ENCODE measurements around the gene RAB4A. TPM values are rescaled to one million over a fixed set of nuclear protein-coding genes. Genes with fewer than 3 reads are reported as not detected.

Gene RAB4A
- total and polyA plus RNA-seq, 2 of the 8 experiments (the other 6 are each of a cell fraction or from before 2014, with no cell fraction given) = 13.3 to 68.8 TPM

- no peak overlapping the region for H3K56ac ChIP-seq (replicated peaks; ENCODE audit: insufficient read length, low read depth, low read length)
- ChIA-PET CTCF (ENCODE audit: partially characterized antibody) (interaction anchor here (1.2 kb wide), 1 partner anchor 199 kb away, joined by 3 read pairs; no protein-coding TSS in a partner anchor), POLR2A (ENCODE audit: partially characterized antibody) (interaction anchor here (0.6 kb wide), 1 partner anchor 322 kb away, joined by 4 read pairs; no protein-coding TSS in a partner anchor)
- no peak overlapping the region for H2BK5ac ChIP-seq (ENCODE audit: low read depth, low read length)
- H4K20me1 ChIP-seq (replicated peaks in 1 of 2; ENCODE audit: control insufficient read depth in 1 of 2, insufficient read depth in 2 of 2, low read length in 2 of 2) = peaks cover 8 to 10% of the 10 kb centered on the region in 2 experiments
- H3K4me2 ChIP-seq (ENCODE audit: insufficient read depth in 1 of 2, low read depth in 2 of 2, low read length in 2 of 2) = no peak overlapping the region
- H2AK5ac ChIP-seq (ENCODE audit: low read depth, low read length) = no peak overlapping the region
- no peak overlapping the region for H4K91ac ChIP-seq (replicated peaks; ENCODE audit: insufficient read length, low read length)
- H3K14ac ChIP-seq (ENCODE audit: insufficient read length) = no peak overlapping the region
- no peak overlapping the region for H3K23ac ChIP-seq (ENCODE audit: insufficient read length)
- no peak overlapping the region for H2AFZ ChIP-seq (ENCODE audit: low read length)
- H4K8ac ChIP-seq (ENCODE audit: extremely low read depth, insufficient read depth, low read length) = no peak overlapping the region
- no peak overlapping the region for H3K4me3 ChIP-seq (ENCODE audit: extremely low read depth in 1 of 4, insufficient read depth in 2 of 4, low read depth in 3 of 4, low read length in 4 of 4)
- no peaks in the 10 kb centered on the region for H3K27me3 ChIP-seq (replicated peaks in 1 of 4; ENCODE audit: control insufficient read depth in 3 of 4, extremely low read depth in 1 of 4, insufficient read depth in 3 of 4, low read length in 3 of 4)
- no peaks in the 10 kb centered on the region for H3K36me3 ChIP-seq (ENCODE audit: control insufficient read depth in 2 of 4, insufficient read depth in 4 of 4, low read length in 3 of 4)
- no peaks in the 10 kb centered on the region; the same call in 1 of the 2 replicates for H3K23me2 ChIP-seq (ENCODE audit: low read depth, low read length)
- FAIRE-seq (no peak), DNase-seq (ENCODE audit: low read depth in 1 of 2, low spot score in 2 of 2) (no peak)
- WGBS, 2 experiments (ENCODE audit: extremely low coverage in 1 of 2, insufficient coverage in 1 of 2, insufficient read length in 1 of 2, insufficient replicate concordance in 2 of 2, low coverage in 1 of 2, low lambda C conversion rate in 2 of 2, missing lambda C conversion rate in 1 of 2) = 78% methylated on average over 3 of the region's 3 CpGs; no CpG with 5 or more reads in 1 of the 2 experiments
- H3K4me1 ChIP-seq (replicated peaks in 1 of 4; ENCODE audit: control insufficient read depth in 3 of 4, insufficient read depth in 4 of 4, low read length in 3 of 4) = peaks cover 0 to 4% (median under 1%) of the 10 kb centered on the region in 4 experiments; a peak in 1 of 7 replicates
- H3K18ac ChIP-seq (ENCODE audit: extremely low read depth, low read length) = no peak overlapping the region
- no peak overlapping the region for H4K5ac ChIP-seq (ENCODE audit: insufficient read length, low read depth, low read length)
- H3K4ac ChIP-seq (replicated peaks; ENCODE audit: insufficient read length, low read depth, low read length) = no peak overlapping the region
- H2BK12ac ChIP-seq (ENCODE audit: low read depth, low read length) = no peak overlapping the region
- no peak overlapping the region for H2BK120ac ChIP-seq (replicated peaks; ENCODE audit: low read depth, low read length)
- H2BK20ac ChIP-seq (ENCODE audit: low read length) = no peak overlapping the region
- no peak overlapping the region for H3K27ac ChIP-seq (ENCODE audit: low read depth, low read length)
- no peak overlapping the region for H3K9ac ChIP-seq (replicated peaks in 1 of 4; ENCODE audit: extremely low read depth in 1 of 4, low read depth in 3 of 4, low read length in 3 of 4)
- no peak overlapping the region for H2BK15ac ChIP-seq (ENCODE audit: low read length)
- peaks cover 3 to 73% of the 10 kb centered on the region in 2 experiments; a peak in 2 of 4 replicates for H3K79me2 ChIP-seq (ENCODE audit: control insufficient read depth in 1 of 2, insufficient read depth in 2 of 2, low read length in 2 of 2)
- peaks cover 6% of the 10 kb centered on the region for H3K79me1 ChIP-seq (ENCODE audit: low read depth, low read length)
- no peaks in the 10 kb centered on the region for H3K9me3 ChIP-seq (ENCODE audit: insufficient read depth in 2 of 2, low read depth in 1 of 2, low read length in 1 of 2)
- no peak for TF ChIP-seq MAX (IDR thresholded peaks at IDR 0.05)
- no peak for TF ChIP-seq SP2 (IDR thresholded peaks at IDR 0.05; ENCODE audit: low read length)
- TF ChIP-seq PHF8 (conservative IDR thresholded peaks at IDR 0.05; ENCODE audit: low read depth, low read length) = no peak
- TF ChIP-seq FOSL1 (IDR thresholded peaks at IDR 0.05; ENCODE audit: insufficient read depth, low read depth, low read length) = no peak
- no peak for TF ChIP-seq POU5F1 (IDR thresholded peaks at IDR 0.05; ENCODE audit: low read depth, low read length)
- no peak for TF ChIP-seq RAD21 (IDR thresholded peaks at IDR 0.05 in 1 of 2, conservative IDR thresholded peaks at IDR 0.05 in 1 of 2; ENCODE audit: low read depth in 2 of 2, low read length in 2 of 2)
- no peak for TF ChIP-seq EGR1 (IDR thresholded peaks at IDR 0.05; ENCODE audit: borderline replicate concordance, low read depth, low read length)
- TF ChIP-seq HDAC6 (IDR thresholded peaks at IDR 0.05; ENCODE audit: low read depth, low read length) = no peak
- no peak for TF ChIP-seq SIRT6 (IDR thresholded peaks at IDR 0.05; ENCODE audit: low read length)
- no peak for TF ChIP-seq RXRA (IDR thresholded peaks at IDR 0.05; ENCODE audit: insufficient read depth, low read depth, low read length)
- no peak for TF ChIP-seq JUN (IDR thresholded peaks at IDR 0.05; ENCODE audit: low read depth, low read length)
- TF ChIP-seq ATF3 (IDR thresholded peaks at IDR 0.05; ENCODE audit: insufficient read depth, low read depth, low read length) = no peak
- no peak for TF ChIP-seq CEBPB (IDR thresholded peaks at IDR 0.05; ENCODE audit: low read depth, low read length)
Observed at GRCh38 chr1:229283183-229283611, 12.3 kb downstream of the RAB4A start.
